GM12878 (cell line): ENCODE measurements around the gene SLC25A44. TPM values are rescaled to one million over a fixed set of nuclear protein-coding genes. Genes with fewer than 3 reads are reported as not detected.

ENCODE experiments used
- ATAC-seq: fragments of 200-7000 bp; cut with Tn5 transposase; 3 replicates; pipeline ENCODE4 v1.9.1; 2020; ENCODE audit warnings: mild to moderate bottlenecking, moderate library complexity
- BruUV-seq: library from RNA; stranded (reverse); fragments of 400-500 nt; replicated peaks from 2 replicates; lab custom pipeline; 2021; lab: Mats Ljungman, UMichigan
- CTCF ChIA-PET: fragments of 300-600 bp; sonication (Branson Sonifier 250); formaldehyde crosslinking; extraction: SDS; loops from one replicate; lab custom pipeline; 2021; ENCODE audit warnings: inconsistent platforms; lab: Yijun Ruan, JAX
- POLR2A ChIA-PET: fragments of 350-600 bp; formaldehyde crosslinking; extraction: SDS; loops from one replicate; lab custom pipeline; 2021; ENCODE audit warnings: inconsistent platforms; lab: Charles Lee
- RAD21 ChIA-PET: fragments of 300-600 bp; sonication (Branson Sonifier 250); formaldehyde crosslinking; loops from one replicate; lab custom pipeline; 2023; ENCODE audit warnings: antibody characterized with exemption; ENCODE audit not compliant: unreplicated experiment; lab: Charles Lee
- SMC1A ChIA-PET: fragments of 300-600 bp; sonication (Branson Sonifier 250); formaldehyde crosslinking; loops from one replicate; lab custom pipeline; 2023; ENCODE audit not compliant: unreplicated experiment, uncharacterized antibody; lab: Charles Lee
- DNase-seq: peaks from one replicate; pipeline ENCODE4 v3.0.0-alpha.2; 2011; ENCODE audit warnings: low read depth, low spot score
- FAIRE-seq: peaks from 3 replicates; lab custom pipeline; 2011; peaks lifted over from hg19 to GRCh38; lab: Jason Lieb, UNC
- H2AFZ ChIP-seq: 2 replicates; pipeline ENCODE4 v1.6.0; 2011; ENCODE audit warnings: low read depth, low read length, control low read depth; ENCODE audit not compliant: control insufficient read depth
- H3K27ac ChIP-seq: 2 replicates; pipeline ENCODE4 v1.5.1; 2011; ENCODE audit warnings: control low read depth; ENCODE audit not compliant: control insufficient read depth, insufficient read depth
- H3K27me3 ChIP-seq, 2 experiments: replicated peaks in 1 of 2; 2 replicates each; pipeline versions ENCODE4 v1.6.0 to v1.6.1; 2011; ENCODE audit warnings: low read length in 1 of 2; ENCODE audit not compliant: control insufficient read depth in 2 of 2, insufficient read depth in 2 of 2
- H3K36me3 ChIP-seq, 2 experiments: 2 replicates each; pipeline ENCODE4 v1.5.1; 2011; ENCODE audit warnings: low read length in 1 of 2; ENCODE audit not compliant: control insufficient read depth in 2 of 2, insufficient read depth in 2 of 2
- H3K4me1 ChIP-seq: 2 replicates; pipeline ENCODE4 v1.6.1; 2011; ENCODE audit warnings: mild to moderate bottlenecking, low read length, moderate library complexity, mixed read lengths; ENCODE audit not compliant: control insufficient read depth, insufficient read depth
- H3K4me2 ChIP-seq: 2 replicates; pipeline ENCODE4 v1.6.0; 2011; ENCODE audit warnings: control low read depth; ENCODE audit not compliant: control insufficient read depth, insufficient read depth
- H3K4me3 ChIP-seq: fragments of 200-600 bp; sonication (generic); 2 replicates; pipeline ENCODE4 v1.5.1; 2016
- H3K79me2 ChIP-seq: 2 replicates; pipeline ENCODE4 v1.6.0; 2011; ENCODE audit warnings: low read length; ENCODE audit not compliant: control insufficient read depth, insufficient read depth
- H3K9ac ChIP-seq: 2 replicates; pipeline ENCODE4 v1.8.0; 2011; ENCODE audit warnings: low read length, control low read depth, mixed read lengths; ENCODE audit not compliant: control insufficient read depth, insufficient read depth
- H3K9me3 ChIP-seq: replicated peaks from 3 replicates; pipeline ENCODE4 v1.5.1; 2011; ENCODE audit warnings: mild to moderate bottlenecking, low read length; ENCODE audit not compliant: control insufficient read depth, insufficient read depth
- H4K20me1 ChIP-seq: 2 replicates; pipeline ENCODE4 v1.6.0; 2011; ENCODE audit not compliant: control insufficient read depth, insufficient read depth
- BCL3 ChIP-seq: IDR thresholded peaks from 2 replicates; pipeline ENCODE4 v1.6.1; 2011; ENCODE audit warnings: borderline replicate concordance, low read depth, mild to moderate bottlenecking, moderate library complexity, low read length; ENCODE audit not compliant: insufficient read depth, poor library complexity, severe bottlenecking
- CEBPB ChIP-seq, 2 experiments: fragments of 150-350 bp in 1 of 2; IDR thresholded peaks; 2 replicates each; pipeline ENCODE4 v1.6.1; 2012 to 2014; ENCODE audit warnings: low read depth in 2 of 2, low read length in 2 of 2, borderline replicate concordance in 1 of 2, inconsistent platforms in 1 of 2
- RBBP5 ChIP-seq: fragments of 200-600 bp; sonication (generic); conservative IDR thresholded peaks from 2 replicates; pipeline ENCODE4 v1.6.1; 2016
- SP1 ChIP-seq: IDR thresholded peaks from one replicate; pipeline ENCODE4 v1.6.1; 2011; ENCODE audit warnings: low read depth, low read length
- TCF3 ChIP-seq: IDR thresholded peaks from 2 replicates; pipeline ENCODE4 v1.6.1; 2012; ENCODE audit warnings: low read depth, mild to moderate bottlenecking, low read length, borderline replicate concordance; ENCODE audit not compliant: insufficient read depth
- YBX1 ChIP-seq: fragments of 450-650 bp; IDR thresholded peaks from 2 replicates; pipeline ENCODE4 v1.6.1; 2016; ENCODE audit warnings: antibody characterized with exemption
- ZNF217 ChIP-seq: fragments of 450-650 bp; IDR thresholded peaks from 2 replicates; pipeline ENCODE4 v1.6.1; 2017; ENCODE audit warnings: antibody characterized with exemption, mild to moderate bottlenecking
- WGBS: methylation state at CpG from one replicate; pipeline ENCODE4 v1.1.6; 2016; ENCODE audit warnings: low lambda C conversion rate; ENCODE audit not compliant: insufficient replicate concordance, insufficient coverage; ENCODE audit errors: missing lambda C conversion rate; 5-methylcytosine and 5-hydroxymethylcytosine counted together
- in situ Hi-C: fragments of 300-500 bp; cut with MboI; formaldehyde crosslinking; loops from 9 replicates; pipeline ENCODE4 v1.14.3; 2018; ENCODE audit warnings: mixed read lengths
- intact Hi-C: fragments of 100-400 bp; cut with micrococcal nuclease; formaldehyde crosslinking; loops from one replicate; pipeline ENCODE4 v1.14.2; 2022; ENCODE audit not compliant: unreplicated experiment
- polyA plus RNA-seq, 11 experiments: library from polyadenylated mRNA; depleted of rRNA in 4 of 11; unstranded in 6 of 11; stranded (reverse) in 5 of 11; fragments of >200 nt; fragmentation: Nextera tagmentation in 4 of 11; fragmentation: Illumina TruSeq in 1 of 11; extraction: Ambion mirVana in 4 of 11; extraction: Trizol in 1 of 11; gene quantifications; 1 replicate in 1 of 11; 2 replicates in 10 of 11; pipeline versions ENCODE4 v1.2.1 to v1.2.3, GENCODE V29; 2011 to 2016; ENCODE audit warnings: inconsistent platforms in 2 of 11, missing spikeins in 2 of 11, low read depth in 1 of 11
- total RNA-seq, 4 experiments: library from RNA; depleted of rRNA in 3 of 4; stranded (reverse); fragments of >200 nt in 3 of 4; fragmentation: Illumina TruSeq in 1 of 4; extraction: Trizol in 1 of 4; gene quantifications; 2 replicates each; pipeline versions ENCODE4 v1.2.1 to v1.2.3, GENCODE V29; 2013 to 2021
- TF ChIP-seq, protein P1 (sequence below), 3 experiments: IDR thresholded peaks in 2 of 3; conservative IDR thresholded peaks in 1 of 3; 2 replicates each; pipeline ENCODE4 v1.5.1; 2011; ENCODE audit warnings: low read depth in 3 of 3, low read length in 3 of 3, mild to moderate bottlenecking in 3 of 3, control low read depth in 2 of 3, moderate library complexity in 2 of 3, inconsistent platforms in 1 of 3, mixed read lengths in 1 of 3; ENCODE audit not compliant: control insufficient read depth in 2 of 3, insufficient read depth in 1 of 3; ENCODE audit errors: extremely low read depth in 1 of 3

Gene SLC25A44
- total and polyA plus RNA-seq, 10 of the 15 experiments (the other 5 are each of a cell fraction or from before 2014, with no cell fraction given), result 7.1 to 43.3 (median 30.4) TPM

- H3K4me3 ChIP-seq, result no peak overlapping the region
- H3K4me2 ChIP-seq, result no peak overlapping the region
- WGBS, result 77% methylated on average over 3 of the region's 3 CpGs
- no peak overlapping the region for H3K9ac ChIP-seq
- H2AFZ ChIP-seq, result no peak overlapping the region
- ATAC-seq, result peak; percentile 46; the same call in 1 of the 3 replicates
- no peaks in the 10 kb centered on the region for H3K79me2 ChIP-seq
- TF ChIP-seq TCF3, result no peak
- TF ChIP-seq, protein P1, sequence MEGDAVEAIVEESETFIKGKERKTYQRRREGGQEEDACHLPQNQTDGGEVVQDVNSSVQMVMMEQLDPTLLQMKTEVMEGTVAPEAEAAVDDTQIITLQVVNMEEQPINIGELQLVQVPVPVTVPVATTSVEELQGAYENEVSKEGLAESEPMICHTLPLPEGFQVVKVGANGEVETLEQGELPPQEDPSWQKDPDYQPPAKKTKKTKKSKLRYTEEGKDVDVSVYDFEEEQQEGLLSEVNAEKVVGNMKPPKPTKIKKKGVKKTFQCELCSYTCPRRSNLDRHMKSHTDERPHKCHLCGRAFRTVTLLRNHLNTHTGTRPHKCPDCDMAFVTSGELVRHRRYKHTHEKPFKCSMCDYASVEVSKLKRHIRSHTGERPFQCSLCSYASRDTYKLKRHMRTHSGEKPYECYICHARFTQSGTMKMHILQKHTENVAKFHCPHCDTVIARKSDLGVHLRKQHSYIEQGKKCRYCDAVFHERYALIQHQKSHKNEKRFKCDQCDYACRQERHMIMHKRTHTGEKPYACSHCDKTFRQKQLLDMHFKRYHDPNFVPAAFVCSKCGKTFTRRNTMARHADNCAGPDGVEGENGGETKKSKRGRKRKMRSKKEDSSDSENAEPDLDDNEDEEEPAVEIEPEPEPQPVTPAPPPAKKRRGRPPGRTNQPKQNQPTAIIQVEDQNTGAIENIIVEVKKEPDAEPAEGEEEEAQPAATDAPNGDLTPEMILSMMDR (IDR thresholded peaks at IDR 0.05 in 2 of 3, conservative IDR thresholded peaks at IDR 0.05 in 1 of 3; ENCODE audit: control insufficient read depth in 2 of 3, extremely low read depth in 1 of 3, insufficient read depth in 1 of 3, low read depth in 3 of 3, low read length in 3 of 3), result peak in 2 of 3 experiments; percentile 27 to 32; a peak in 1 of 6 replicates
- TF ChIP-seq, all 136 proteins: peak for 1
- no peak overlapping the region for H3K27ac ChIP-seq
- POLR2A ChIA-PET, result interaction anchor here (0.6 kb wide), 1 partner anchor 26 kb away, joined by 3 read pairs; no protein-coding TSS in a partner anchor
- in situ Hi-C loops, result no loop called here
- no peak for FAIRE-seq
- H4K20me1 ChIP-seq, result no peaks in the 10 kb centered on the region
- no TSS peak for BruUV-seq
- SMC1A ChIA-PET, result interaction anchor here (1.0 to 1.2 kb wide), 3 partner anchors 60 to 118 kb away, joined by 3 read pairs; no protein-coding TSS in a partner anchor
- H3K4me1 ChIP-seq, result no peaks in the 10 kb centered on the region
- intact Hi-C loops, result no loop called here
- peaks cover 42 to 50% of the 10 kb centered on the region in 2 experiments for H3K36me3 ChIP-seq
- RAD21 ChIA-PET, result interaction anchor here (0.7 to 1.8 kb wide), 3 partner anchors 35 to 118 kb away, joined by 4 to 7 read pairs (median 4); no protein-coding TSS in a partner anchor
- no peak for DNase-seq
- no peaks in the 10 kb centered on the region for H3K27me3 ChIP-seq
- no peaks in the 10 kb centered on the region for H3K9me3 ChIP-seq
- CTCF ChIA-PET, result interaction anchor here (0.8 to 1.9 kb wide), 8 partner anchors 12 to 186 kb away, joined by 3 to 8 read pairs (median 4); no protein-coding TSS in a partner anchor
These were observed 65.9 kb downstream of the SLC25A44 start for GRCh38 chr1:156259805-156260204.

- SMC1A ChIA-PET, result interaction anchor here (1.0 kb wide), 1 partner anchor 163 kb away, joined by 3 read pairs; no protein-coding TSS in a partner anchor
- Histone ChIP-seq H3K27ac (no peak overlapping the region), H3K36me3 (peaks cover 49 to 54% of the 10 kb centered on the region in 2 experiments), H3K9ac (no peak overlapping the region), H3K9me3 (no peaks in the 10 kb centered on the region), H3K27me3 (no peaks in the 10 kb centered on the region), H3K4me2 (no peak overlapping the region), H4K20me1 (no peaks in the 10 kb centered on the region), H3K4me3 (no peak overlapping the region), H2AFZ (no peak overlapping the region), H3K4me1 (no peaks in the 10 kb centered on the region), H3K79me2 (no peaks in the 10 kb centered on the region)
- POLR2A ChIA-PET, result interaction anchor here (0.6 kb wide), 1 partner anchor 221 kb away, joined by 7 read pairs; no protein-coding TSS in a partner anchor
- intact Hi-C loops, result no loop called here
- BruUV-seq, result no TSS peak
- TF ChIP-seq CEBPB (IDR thresholded peaks at IDR 0.05; ENCODE audit: borderline replicate concordance in 1 of 2, low read depth in 2 of 2, low read length in 2 of 2) (no peak), ZNF217 (no peak), BCL3 (no peak), RBBP5 (no peak), YBX1 (no peak), SP1 (no peak)
- ATAC-seq, result no peak
- CTCF ChIA-PET, result interaction anchor here (0.7 to 1.9 kb wide), 6 partner anchors 9 to 115 kb away, joined by 3 to 8 read pairs (median 3); no protein-coding TSS in a partner anchor
- 78% methylated on average over 2 of the region's 2 CpGs for WGBS
- in situ Hi-C loops, result no loop called here
- RAD21 ChIA-PET, result interaction anchor here (0.5 to 1.8 kb wide), 3 partner anchors 36 to 120 kb away, joined by 3 to 7 read pairs (median 4); no protein-coding TSS in a partner anchor
- no peak for DNase-seq
- no peak for FAIRE-seq
These were observed 67.0 kb downstream of the SLC25A44 start for GRCh38 chr1:156260896-156261295.
